Right lobe of liver (tissue), 4 donors: ENCODE results near the gene H6PD.

Experiments
- POLR2A ChIP-seq: fragments of 450-650 bp; IDR thresholded peaks from one replicate; pipeline ENCODE4 v1.6.1; 2017; ENCODE audit warnings: antibody characterized with exemption, mild to moderate bottlenecking
- TF ChIP-seq, protein P1 (sequence below), 4 donors: fragments of 200-600 bp in 3 of 4; fragments of 450-650 bp in 1 of 4; IDR thresholded peaks; one replicate each; pipeline versions ENCODE4 v1.5.1 to v1.8.0; 2016 to 2022; ENCODE audit warnings: antibody characterized with exemption in 4 of 4, mild to moderate bottlenecking in 2 of 4
- donor health status: DM: no; HTN: no; CAD: no.
- donor health status: DM: no; HTN: no; CAD: no.
- donor health status: DM: no; HTN: yes; CAD: no.

DNA sequence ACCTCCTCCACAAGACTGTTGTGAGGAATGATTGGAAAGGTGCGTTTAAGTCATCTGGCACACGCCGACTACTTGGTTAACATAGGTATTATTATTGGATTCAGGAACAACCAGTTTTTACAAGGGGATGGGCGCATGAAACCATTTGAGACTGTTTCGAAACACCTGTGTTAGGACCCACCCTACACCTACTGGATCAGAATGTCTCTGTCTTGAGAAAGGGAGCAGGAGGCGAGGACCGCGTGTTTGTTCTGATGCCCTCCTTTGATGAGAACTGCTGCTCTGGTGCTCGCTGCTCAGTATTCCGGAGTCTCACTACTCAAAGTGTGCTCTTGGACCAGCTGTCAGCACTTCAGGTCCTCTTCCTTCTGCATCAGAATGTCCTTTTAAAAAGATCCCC, 7.3 kb downstream of the H6PD start:
- TF ChIP-seq, protein P1, sequence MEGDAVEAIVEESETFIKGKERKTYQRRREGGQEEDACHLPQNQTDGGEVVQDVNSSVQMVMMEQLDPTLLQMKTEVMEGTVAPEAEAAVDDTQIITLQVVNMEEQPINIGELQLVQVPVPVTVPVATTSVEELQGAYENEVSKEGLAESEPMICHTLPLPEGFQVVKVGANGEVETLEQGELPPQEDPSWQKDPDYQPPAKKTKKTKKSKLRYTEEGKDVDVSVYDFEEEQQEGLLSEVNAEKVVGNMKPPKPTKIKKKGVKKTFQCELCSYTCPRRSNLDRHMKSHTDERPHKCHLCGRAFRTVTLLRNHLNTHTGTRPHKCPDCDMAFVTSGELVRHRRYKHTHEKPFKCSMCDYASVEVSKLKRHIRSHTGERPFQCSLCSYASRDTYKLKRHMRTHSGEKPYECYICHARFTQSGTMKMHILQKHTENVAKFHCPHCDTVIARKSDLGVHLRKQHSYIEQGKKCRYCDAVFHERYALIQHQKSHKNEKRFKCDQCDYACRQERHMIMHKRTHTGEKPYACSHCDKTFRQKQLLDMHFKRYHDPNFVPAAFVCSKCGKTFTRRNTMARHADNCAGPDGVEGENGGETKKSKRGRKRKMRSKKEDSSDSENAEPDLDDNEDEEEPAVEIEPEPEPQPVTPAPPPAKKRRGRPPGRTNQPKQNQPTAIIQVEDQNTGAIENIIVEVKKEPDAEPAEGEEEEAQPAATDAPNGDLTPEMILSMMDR (IDR thresholded peaks at IDR 0.05), result no peak
- TF ChIP-seq POLR2A, result no peak
